Omental fat pad (tissue), 4 donors: ENCODE measurements around the gene ADGRG6. TPM values are rescaled to one million over a fixed set of nuclear protein-coding genes. Genes with fewer than 3 reads are reported as not detected.

ENCODE experiments used
- ATAC-seq: fragments of 150-250 bp; one replicate; pipeline ENCODE4 v1.9.1; 2016; ENCODE audit warnings: mild to moderate bottlenecking, moderate library complexity; ENCODE audit not compliant: low FRiP score
- DNase-seq: peaks from one replicate; pipeline ENCODE4 v3.0.0-alpha.2; 2019; ENCODE audit warnings: low spot score
- total RNA-seq, 4 donors: library from RNA; depleted of rRNA; stranded (reverse); fragments of >200 nt; gene quantifications; one replicate each; pipeline ENCODE4 v1.1.0, GENCODE V29; 2016
- TF ChIP-seq, protein P1 (sequence below), 3 donors: fragments of 450-650 bp; IDR thresholded peaks; one replicate each; pipeline ENCODE4 v1.5.1; 2016 to 2017; ENCODE audit warnings: antibody characterized with exemption in 3 of 3, mild to moderate bottlenecking in 3 of 3, moderate library complexity in 2 of 3

ADGRG6 gene
- total RNA-seq, 4 donors from 2014 or later = 28.5 to 68.6 (median 42.7) TPM

DNA sequence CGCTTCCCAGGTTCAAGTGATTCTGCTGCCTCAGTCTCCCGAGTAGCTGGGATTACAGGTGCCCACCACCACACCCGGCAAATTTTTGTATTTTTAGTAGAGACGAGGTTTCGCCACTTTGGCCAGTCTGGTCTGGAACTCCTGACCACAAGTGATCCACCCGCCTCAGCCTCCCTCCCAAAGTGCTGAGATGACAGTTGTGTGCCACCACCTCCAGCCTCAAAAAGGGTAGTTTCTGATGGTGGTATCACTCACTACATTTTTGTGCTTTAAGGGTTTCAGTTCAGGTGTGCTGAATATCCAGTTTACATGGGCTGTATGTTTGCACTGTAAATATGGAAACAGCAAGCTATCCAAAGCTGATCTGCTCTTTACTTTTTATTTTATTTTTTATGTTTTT, 12.1 kb upstream of the ADGRG6 start:
- DNase-seq (no peak), ATAC-seq (no peak)
- TF ChIP-seq, protein P1, sequence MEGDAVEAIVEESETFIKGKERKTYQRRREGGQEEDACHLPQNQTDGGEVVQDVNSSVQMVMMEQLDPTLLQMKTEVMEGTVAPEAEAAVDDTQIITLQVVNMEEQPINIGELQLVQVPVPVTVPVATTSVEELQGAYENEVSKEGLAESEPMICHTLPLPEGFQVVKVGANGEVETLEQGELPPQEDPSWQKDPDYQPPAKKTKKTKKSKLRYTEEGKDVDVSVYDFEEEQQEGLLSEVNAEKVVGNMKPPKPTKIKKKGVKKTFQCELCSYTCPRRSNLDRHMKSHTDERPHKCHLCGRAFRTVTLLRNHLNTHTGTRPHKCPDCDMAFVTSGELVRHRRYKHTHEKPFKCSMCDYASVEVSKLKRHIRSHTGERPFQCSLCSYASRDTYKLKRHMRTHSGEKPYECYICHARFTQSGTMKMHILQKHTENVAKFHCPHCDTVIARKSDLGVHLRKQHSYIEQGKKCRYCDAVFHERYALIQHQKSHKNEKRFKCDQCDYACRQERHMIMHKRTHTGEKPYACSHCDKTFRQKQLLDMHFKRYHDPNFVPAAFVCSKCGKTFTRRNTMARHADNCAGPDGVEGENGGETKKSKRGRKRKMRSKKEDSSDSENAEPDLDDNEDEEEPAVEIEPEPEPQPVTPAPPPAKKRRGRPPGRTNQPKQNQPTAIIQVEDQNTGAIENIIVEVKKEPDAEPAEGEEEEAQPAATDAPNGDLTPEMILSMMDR (IDR thresholded peaks at IDR 0.05) = no peak

DNA sequence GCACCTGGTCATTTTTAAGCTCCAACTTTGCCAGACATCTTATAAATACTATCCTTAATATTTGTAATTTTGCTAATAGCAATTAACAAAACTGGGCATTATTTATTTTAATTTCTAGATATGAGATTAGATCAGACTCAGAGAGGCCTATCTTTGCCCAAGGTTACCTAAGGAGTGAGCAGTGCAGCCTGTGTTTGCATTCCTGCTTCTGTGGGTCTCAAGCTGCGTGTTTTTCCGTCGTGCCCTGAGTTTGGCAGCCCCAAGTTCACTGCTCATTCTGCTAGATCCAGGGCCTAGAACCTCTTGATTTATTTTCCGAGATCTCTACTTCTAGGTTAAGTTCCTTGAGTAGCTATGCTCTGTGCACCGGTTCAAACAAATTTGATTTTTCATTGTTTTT, 11.0 kb upstream of the ADGRG6 start:
- DNase-seq (no peak), ATAC-seq (no peak)
- TF ChIP-seq, protein P1 (IDR thresholded peaks at IDR 0.05) = no peak

DNA sequence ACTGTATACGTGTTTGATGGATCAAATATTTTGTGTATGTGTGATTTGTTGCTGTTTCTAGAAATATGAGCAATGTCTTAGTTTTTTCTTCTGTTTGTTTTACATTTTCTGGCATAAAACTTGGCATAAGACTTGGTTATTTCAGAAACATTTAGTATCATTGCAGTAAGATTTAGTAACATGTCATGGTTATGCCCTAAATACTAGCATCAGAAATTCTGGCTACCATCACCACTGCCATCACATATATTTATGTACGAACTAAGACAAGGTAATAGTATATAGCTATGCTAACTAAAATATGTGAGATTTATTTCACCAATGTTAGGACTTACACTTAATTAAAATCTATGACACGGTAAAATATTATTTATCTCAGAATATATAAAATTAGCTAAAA, 10.3 kb upstream of the ADGRG6 start:
- no peak for ATAC-seq
- TF ChIP-seq, protein P1 (IDR thresholded peaks at IDR 0.05) = no peak
- DNase-seq = no peak

DNA sequence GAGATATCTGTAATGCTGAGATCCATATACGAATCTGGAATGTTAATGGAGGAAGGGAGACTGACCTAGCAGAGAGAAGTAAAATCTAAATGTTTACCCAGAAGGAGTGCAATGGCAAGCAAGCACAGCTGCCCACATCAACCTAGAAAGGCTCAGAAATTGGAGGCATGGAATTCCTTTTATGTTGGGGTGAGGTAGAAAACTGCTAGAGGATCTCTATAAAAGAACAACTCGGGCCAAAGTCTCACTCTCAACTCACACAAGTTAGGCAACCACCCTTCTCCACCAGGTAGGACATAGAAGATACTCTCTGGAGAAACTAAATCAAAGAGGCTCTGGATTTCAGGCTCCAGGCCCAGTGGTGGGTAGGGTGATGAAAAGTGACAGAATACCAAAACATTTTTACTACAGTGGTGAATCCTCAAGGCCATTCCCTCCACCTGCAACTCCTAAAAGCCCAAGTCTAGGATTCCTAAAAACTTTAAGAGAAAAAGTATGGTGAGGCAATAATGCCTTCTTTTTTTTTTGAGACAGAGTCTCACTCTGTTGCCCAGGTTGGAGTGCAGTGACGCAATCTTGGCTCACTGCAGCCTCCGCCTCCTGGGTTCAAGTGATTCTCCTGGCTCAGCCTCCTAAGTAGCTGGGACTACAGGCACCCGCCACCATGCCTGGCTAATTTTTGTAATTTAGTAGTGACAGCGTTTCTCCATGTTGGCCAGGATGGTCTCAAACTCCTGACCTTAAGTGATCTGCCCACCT, 9.5 kb upstream of the ADGRG6 start:
- TF ChIP-seq, protein P1 (IDR thresholded peaks at IDR 0.05) = no peak
- no peak for DNase-seq
- ATAC-seq = no peak

DNA sequence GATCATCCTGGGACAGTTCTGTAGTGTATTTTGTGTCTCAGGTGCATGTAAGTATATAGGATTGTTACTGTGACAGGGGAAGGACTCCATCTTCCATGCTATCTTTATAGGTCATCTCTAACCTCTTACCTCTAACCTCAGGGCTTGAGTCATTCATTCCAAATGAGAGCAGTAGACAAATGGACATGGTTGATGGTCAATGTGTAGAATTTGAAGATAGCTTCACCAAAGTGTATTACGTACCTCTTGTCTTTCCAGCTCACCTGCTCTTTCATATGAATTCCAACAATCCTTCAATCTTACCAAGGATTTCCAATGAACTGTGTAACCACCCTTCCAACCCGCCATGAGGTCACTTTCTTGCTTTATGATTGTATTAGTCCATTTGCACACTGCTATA, 8.7 kb upstream of the ADGRG6 start:
- TF ChIP-seq, protein P1 (IDR thresholded peaks at IDR 0.05) = no peak
- ATAC-seq (no peak), DNase-seq (no peak)

DNA sequence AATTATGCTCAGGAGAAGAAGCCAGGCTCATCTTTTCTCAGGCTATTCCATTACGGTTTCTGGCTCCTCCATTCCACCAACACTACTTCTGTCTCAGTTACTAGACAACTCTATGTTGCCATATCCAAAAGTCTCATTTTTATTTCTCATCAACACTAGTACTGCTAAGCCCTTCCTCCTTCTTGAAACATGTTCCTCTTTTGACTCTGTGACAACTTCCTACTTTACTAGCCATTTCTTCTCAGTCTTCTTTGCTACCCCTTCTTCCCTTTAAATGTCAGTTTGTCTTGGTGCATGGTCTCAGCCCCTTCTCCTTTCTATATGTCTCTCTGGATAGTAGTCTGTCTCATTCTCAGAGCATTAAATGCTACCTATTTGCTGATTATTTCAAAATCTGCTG, 7.1 kb upstream of the ADGRG6 start:
- ATAC-seq (no peak), DNase-seq (no peak)
- TF ChIP-seq, protein P1 (IDR thresholded peaks at IDR 0.05) = no peak

DNA sequence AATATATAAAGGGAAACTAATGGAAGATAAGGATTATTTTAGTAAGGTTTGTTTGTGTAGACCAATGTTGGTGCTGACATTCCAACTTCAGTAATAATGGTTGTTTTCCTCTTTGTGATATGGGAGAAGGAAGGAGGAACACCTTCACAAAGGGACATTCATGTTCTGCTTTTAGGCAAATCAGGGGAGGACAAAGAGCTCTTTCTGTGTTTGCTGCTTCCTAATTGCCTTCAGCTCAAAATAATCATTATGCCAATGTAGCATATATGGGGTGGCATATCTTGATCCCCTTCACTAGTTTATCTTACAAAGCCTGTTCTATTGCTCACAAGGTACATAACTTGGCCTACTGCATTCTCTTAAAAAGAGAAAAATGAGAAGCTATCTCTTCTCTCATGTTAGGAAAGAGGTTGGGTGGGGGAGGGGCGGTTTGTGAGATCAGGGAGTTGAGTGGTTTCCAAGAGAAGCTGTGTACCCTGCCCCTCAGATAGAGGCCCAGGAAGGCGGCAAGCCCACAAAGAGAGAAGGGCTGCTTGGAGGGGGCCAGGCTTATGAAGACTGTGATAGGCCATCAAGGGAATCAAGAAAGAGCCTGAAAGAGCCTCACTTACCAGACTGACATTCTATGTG, 4.7 kb upstream of the ADGRG6 start:
- TF ChIP-seq, protein P1 (IDR thresholded peaks at IDR 0.05) = no peak
- ATAC-seq (no peak), DNase-seq (no peak)
